Ishikawa (cell line): ENCODE results near the gene ABI3.

Experiments
- CEBPB ChIP-seq: IDR thresholded peaks from 2 replicates; pipeline ENCODE4 v1.6.1; 2012
- CREB1 ChIP-seq: IDR thresholded peaks from 2 replicates; pipeline ENCODE4 v1.6.1; 2012; ENCODE audit warnings: low read depth
- EGR1 ChIP-seq: IDR thresholded peaks from 2 replicates; pipeline ENCODE4 v1.6.1; 2012
- EP300 ChIP-seq: IDR thresholded peaks from 2 replicates; pipeline ENCODE4 v1.6.1; 2012; ENCODE audit warnings: borderline replicate concordance
- FOXM1 ChIP-seq: IDR thresholded peaks from 2 replicates; pipeline ENCODE4 v1.6.1; 2012; ENCODE audit warnings: low read depth, borderline replicate concordance
- MAX ChIP-seq: IDR thresholded peaks from 2 replicates; pipeline ENCODE4 v1.6.1; 2012
- NFIC ChIP-seq: IDR thresholded peaks from 2 replicates; pipeline ENCODE4 v1.6.1; 2012
- RAD21 ChIP-seq: IDR thresholded peaks from 2 replicates; pipeline ENCODE4 v1.6.1; 2012; ENCODE audit warnings: low read depth
- REST ChIP-seq: IDR thresholded peaks from 2 replicates; pipeline ENCODE4 v1.6.1; 2012; ENCODE audit warnings: low read depth, mild to moderate bottlenecking
- TAF1 ChIP-seq: IDR thresholded peaks from 2 replicates; pipeline ENCODE4 v1.6.1; 2012; ENCODE audit warnings: low read depth, mild to moderate bottlenecking
- TCF12 ChIP-seq: IDR thresholded peaks from 2 replicates; pipeline ENCODE4 v1.6.1; 2012; ENCODE audit warnings: low read depth
- TEAD4 ChIP-seq: IDR thresholded peaks from 2 replicates; pipeline ENCODE4 v1.6.1; 2012
- USF1 ChIP-seq: IDR thresholded peaks from 2 replicates; pipeline ENCODE4 v1.6.1; 2012
- YY1 ChIP-seq: IDR thresholded peaks from 2 replicates; pipeline ENCODE4 v1.6.1; 2012; ENCODE audit warnings: low read depth
- ZBTB7A ChIP-seq: IDR thresholded peaks from 2 replicates; pipeline ENCODE4 v1.6.1; 2012; ENCODE audit warnings: low read depth

The ABI3 gene

GRCh38 chr17:49218941-49219913 lies 8.7 kb downstream of the ABI3 start:
- TF ChIP-seq EP300 (no peak), YY1 (no peak), RAD21 (peak; percentile 29; the same call in 1 of the 2 replicates)

GRCh38 chr17:49219987-49220386 lies 9.5 kb downstream of the ABI3 start:
- TF ChIP-seq EGR1 (no peak), ZBTB7A (no peak), NFIC (no peak), TCF12 (no peak), EP300 (no peak), RAD21 (no peak), TAF1 (no peak), REST (no peak)

- no peak for TF ChIP-seq REST
- no peak for TF ChIP-seq FOXM1
- no peak for TF ChIP-seq TEAD4
- no peak for TF ChIP-seq USF1
- TF ChIP-seq RAD21, result no peak
- TF ChIP-seq CEBPB, result no peak
- TF ChIP-seq CREB1, result no peak
- no peak for TF ChIP-seq YY1
- no peak for TF ChIP-seq EP300
- TF ChIP-seq ZBTB7A, result no peak
- no peak for TF ChIP-seq MAX
- no peak for TF ChIP-seq EGR1
- TF ChIP-seq NFIC, result no peak
- TF ChIP-seq TCF12, result no peak
- no peak for TF ChIP-seq TAF1
Measured at GRCh38 chr17:49223168-49223516, 12.6 kb downstream of the ABI3 start.

- TF ChIP-seq RAD21, result peak; percentile 70
- TF ChIP-seq NFIC, result no peak
- no peak for TF ChIP-seq YY1
Measured at GRCh38 chr17:49223517-49224197, 13.2 kb downstream of the ABI3 start.

GRCh38 chr17:49224198-49224996 lies 13.9 kb downstream of the ABI3 start:
- TF ChIP-seq RAD21 (no peak), USF1 (no peak), EP300 (no peak), TCF12 (no peak), TEAD4 (no peak), CREB1 (no peak), TAF1 (no peak), ZBTB7A (no peak), YY1 (no peak), MAX (no peak), NFIC (no peak), FOXM1 (no peak), CEBPB (no peak), EGR1 (no peak), REST (no peak)
